Fibroblast of skin of abdomen (primary cell): Measurements from ENCODE around the gene SNPH.

ENCODE experiments used
- DNase-seq: peaks from one replicate; pipeline ENCODE4 v3.0.0-alpha.2; 2013

SNPH gene

DNA sequence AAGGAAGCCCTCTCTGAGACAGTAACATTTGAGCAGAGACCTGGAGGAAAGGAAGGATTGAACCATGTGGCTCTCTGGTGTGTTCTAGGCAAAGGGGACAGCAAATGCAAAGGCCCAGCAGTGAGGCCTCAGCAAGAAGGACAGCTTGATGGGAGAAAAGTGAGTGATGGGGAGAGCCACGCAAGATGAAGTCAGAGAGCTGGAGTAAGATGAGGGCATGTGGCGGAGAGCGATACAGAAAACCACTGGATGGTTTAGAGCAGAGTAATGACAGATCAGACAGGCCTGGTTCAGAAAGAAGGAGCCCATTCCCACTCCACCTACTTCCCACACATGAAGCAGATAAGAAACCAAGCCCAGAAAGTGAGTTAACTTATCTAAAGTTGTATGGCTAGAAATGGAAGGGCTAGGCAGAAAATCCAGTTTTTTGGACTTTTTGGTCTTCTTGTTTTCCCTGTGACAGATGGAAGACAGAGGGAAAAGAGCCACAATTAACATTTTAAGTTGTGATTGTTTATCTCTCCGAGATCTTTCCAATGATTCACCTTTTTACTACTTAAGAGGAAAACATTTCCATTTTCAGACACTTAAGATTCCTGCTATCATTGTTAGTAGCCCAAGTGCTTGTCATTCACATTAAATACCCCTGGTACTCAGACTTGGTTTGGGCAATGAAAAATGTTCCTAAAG is 723 bp upstream of the SNPH start:
- DNase-seq = no peak

- DNase-seq = no peak
Observed at GRCh38 chr20:1265916-1266166, 253 bp upstream of the SNPH start.

GRCh38 chr20:1267161-1267560 is 1.1 kb downstream of the SNPH start:
- no peak for DNase-seq

- DNase-seq = no peak
Observed at GRCh38 chr20:1267809-1268374, 1.8 kb downstream of the SNPH start.

- no peak for DNase-seq
Observed at GRCh38 chr20:1269235-1269634, 3.1 kb downstream of the SNPH start.

GRCh38 chr20:1269850-1270249 is 3.8 kb downstream of the SNPH start:
- no peak for DNase-seq

DNA sequence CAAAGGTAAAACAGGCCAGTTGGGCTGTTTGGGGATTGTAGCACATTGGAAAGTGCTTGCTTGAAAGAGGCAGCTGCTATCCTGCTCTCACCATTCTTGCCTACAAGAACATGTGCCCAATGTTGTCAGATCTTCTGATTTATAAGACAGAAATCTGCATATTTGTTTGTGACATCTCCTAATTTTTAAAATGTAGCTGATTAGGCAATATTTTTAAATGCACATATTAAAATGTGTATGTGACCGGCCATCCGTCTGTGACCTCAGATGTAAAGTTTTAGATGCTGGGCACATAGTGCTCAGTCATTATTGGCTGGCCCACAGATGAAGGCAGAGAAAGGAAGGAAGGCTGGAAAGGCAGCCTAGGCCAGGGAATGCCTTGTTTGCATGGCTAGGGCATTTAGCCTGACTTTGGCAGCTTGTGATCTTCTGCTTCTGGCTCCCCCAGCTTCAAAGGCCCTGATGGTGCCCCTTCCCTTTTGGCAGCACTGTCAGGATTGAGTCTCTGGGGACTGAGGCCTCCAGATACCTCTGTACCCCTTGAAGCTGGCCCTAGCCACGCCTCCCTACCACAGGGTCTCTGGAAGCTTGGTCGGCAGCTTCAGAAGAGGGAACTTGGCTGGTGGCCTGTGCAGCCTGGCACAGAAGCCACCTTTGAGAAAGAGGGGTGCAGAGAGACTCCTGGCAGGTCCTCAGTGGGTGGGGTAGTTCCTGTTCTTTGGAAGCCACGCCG is 6.4 kb downstream of the SNPH start:
- no peak for DNase-seq

DNA sequence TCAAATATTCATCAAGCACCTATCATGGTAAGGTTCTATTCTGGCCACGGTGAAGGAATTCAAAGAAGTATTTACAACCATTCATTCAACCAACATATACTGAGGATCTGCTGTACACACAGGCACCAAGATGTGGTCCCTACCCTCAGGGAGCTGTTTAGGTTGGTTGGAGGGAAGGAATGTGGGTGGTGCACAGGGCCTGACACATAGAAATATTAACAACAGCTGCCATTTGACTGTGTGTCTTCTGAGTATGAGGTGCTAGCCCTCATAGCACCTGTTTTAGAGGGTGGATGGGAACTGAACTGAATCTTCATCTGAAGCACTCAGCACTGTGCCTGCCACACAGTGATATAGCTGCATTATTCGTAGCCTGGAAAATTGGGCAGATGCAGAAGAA is 7.3 kb downstream of the SNPH start:
- DNase-seq = no peak

GRCh38 chr20:1274485-1275311 is 8.6 kb downstream of the SNPH start:
- DNase-seq = no peak

GRCh38 chr20:1275919-1276318 is 9.8 kb downstream of the SNPH start:
- DNase-seq = no peak

DNA sequence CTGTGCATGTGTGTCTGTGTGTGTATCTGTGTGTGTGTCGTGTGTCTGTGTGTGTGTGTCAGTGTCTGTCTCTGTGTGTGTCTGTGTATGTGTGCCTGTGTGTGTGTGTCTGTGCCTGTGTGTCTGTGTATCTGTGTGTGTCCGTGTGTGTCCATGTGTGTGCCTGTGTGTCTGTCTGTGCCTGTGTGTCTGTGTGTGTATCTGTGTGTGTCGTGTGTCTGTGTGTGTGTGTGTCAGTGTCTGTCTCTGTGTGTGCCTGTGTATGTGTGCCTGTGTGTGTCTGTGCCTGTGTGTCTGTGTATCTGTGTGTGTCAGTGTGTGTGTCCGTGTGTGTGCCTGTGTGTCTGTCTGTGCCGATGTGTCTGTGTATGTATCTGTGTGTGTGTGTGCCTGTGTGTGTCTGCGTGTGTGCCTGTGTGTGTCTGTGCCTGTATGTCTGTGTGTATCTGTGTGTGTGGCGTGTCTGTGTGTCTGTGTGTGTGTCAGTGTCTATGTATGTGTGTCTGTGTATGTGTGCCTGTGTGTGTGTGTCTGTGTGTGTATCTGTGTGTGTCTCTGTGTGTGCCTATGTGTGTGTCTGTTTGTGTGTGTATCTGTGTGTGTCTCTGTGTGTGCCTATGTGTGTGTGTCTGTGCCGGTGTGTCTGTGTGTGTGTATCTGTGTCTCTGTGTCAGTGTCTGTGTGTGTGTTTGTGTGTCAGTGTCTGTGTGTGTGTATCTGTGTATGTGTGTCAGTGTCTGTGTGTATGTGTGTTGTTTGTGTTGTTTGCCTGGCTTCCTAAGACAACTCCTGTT is 11.6 kb downstream of the SNPH start:
- no peak for DNase-seq

DNA sequence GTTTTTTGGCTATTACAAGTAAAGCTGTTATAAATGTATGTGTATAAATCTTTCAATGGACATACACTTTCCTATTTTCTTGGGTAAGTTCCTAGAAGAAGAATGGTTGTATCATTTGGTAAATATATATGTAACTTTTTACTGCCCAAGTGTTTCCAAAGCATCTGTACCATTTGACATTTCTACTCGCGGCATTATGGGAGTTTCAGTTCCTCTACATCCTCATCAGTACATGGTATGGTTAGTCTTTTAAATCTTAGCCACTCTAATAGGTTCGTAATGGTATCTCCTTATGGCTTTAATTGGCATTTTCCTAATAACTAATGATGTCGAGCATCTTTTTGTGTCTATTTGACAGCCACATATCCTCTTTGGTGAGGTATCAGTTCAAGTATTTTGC is 12.9 kb downstream of the SNPH start:
- DNase-seq = no peak

GRCh38 chr20:1280195-1281102 is 14.4 kb downstream of the SNPH start:
- DNase-seq = no peak

GRCh38 chr20:1281279-1282057 is 15.4 kb downstream of the SNPH start:
- no peak for DNase-seq

- DNase-seq = no peak
Observed at GRCh38 chr20:1282966-1283365, 16.9 kb downstream of the SNPH start.

DNA sequence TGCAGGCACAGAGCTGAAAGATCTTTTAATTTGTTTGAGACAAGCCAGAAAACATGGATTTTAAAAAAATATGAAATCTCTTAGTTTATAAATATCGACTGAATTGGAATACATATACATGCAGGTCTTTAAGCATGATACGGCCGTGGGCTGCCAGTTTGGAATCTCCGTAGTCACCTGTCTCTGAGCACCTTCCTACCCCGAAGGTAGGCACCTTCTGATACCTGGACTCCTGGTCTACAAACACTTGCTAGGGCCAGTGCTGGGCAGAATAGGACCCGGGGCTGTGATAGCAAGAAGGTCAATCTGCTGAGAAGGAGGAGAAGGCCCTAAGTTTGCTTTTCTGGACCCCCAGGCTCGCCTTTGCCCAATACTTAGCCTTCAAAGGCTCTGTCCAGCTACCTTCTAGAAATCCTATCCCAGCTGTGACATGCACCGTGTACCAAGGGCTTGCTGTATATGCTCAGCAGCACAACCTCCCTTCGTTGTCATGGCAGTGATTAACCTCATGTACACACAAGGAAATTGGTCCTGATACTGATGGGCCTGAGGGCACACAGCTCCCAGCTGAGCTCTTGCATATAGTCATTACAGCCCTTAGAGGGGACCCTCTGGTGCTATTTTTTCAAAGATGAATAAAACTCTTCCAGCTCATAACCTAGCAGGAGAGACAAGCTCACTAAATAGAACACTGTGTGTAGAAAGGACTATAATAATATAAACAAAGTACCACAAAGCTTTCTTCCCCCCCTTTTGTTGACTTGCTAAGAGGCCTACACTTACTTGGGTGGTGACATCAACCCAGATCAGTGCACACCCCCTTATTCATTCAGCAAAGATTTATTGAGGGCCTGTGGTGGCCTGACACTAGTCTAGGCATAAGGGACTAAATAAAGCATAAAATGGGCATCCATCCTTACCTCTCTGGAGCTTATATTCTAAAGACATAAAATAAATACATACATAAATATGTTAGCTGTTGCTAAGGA is 17.7 kb downstream of the SNPH start:
- no peak for DNase-seq

- DNase-seq = no peak
Observed at GRCh38 chr20:1286267-1287024, 20.4 kb downstream of the SNPH start.

- no peak for DNase-seq
Observed at GRCh38 chr20:1287306-1287705, 21.2 kb downstream of the SNPH start.
